CD4-positive, CD25-positive, alpha-beta regulatory T cell (primary cell): ENCODE data around the gene ZNF618. TPM values are rescaled to one million over a fixed set of nuclear protein-coding genes. Genes with fewer than 3 reads are reported as not detected.
"Not testable (repeated sequence)": the region's sequence is repeated elsewhere in the genome, so short reads cannot be mapped to it uniquely, and the experiment has no call there.

ENCODE experiments used
- ATAC-seq, 2 donors: fragments of 150-1000 bp; cut with Tn5 transposase; one replicate each; pipeline ENCODE4 v1.10.0; 2021; ENCODE audit warnings: low read depth in 2 of 2, moderate number of reproducible peaks in 2 of 2, moderate library complexity in 1 of 2
- DNase-seq, 3 donors: peaks; one replicate each; pipeline versions ENCODE4 v3.0.0 to v3.0.0-alpha.2; 2012 to 2022; ENCODE audit warnings: mixed read lengths in 1 of 3
- H3K27ac ChIP-seq: one replicate; pipeline ENCODE4 v1.7.0; 2013; ENCODE audit warnings: mild to moderate bottlenecking, low read length; ENCODE audit not compliant: insufficient read depth, poor library complexity, severe bottlenecking
- H3K27me3 ChIP-seq: one replicate; pipeline ENCODE4 v1.7.0; 2013; ENCODE audit warnings: low read length; ENCODE audit not compliant: control insufficient read depth, insufficient read depth
- H3K36me3 ChIP-seq: one replicate; pipeline ENCODE4 v1.7.0; 2013; ENCODE audit warnings: mild to moderate bottlenecking, low read length, moderate library complexity; ENCODE audit not compliant: control insufficient read depth, insufficient read depth
- H3K4me1 ChIP-seq: 2 replicates; pipeline ENCODE4 v1.7.0; 2013; ENCODE audit warnings: mild to moderate bottlenecking, low read length; ENCODE audit not compliant: insufficient read depth, control insufficient read depth, poor library complexity, severe bottlenecking
- H3K4me3 ChIP-seq: one replicate; pipeline ENCODE4 v1.7.0; 2013; ENCODE audit warnings: low read depth, mild to moderate bottlenecking, low read length, moderate library complexity
- H3K9me3 ChIP-seq, 2 experiments: 1 replicate in 1 of 2; 2 replicates in 1 of 2; pipeline ENCODE4 v1.7.0; 2013; ENCODE audit warnings: low read length in 2 of 2, mild to moderate bottlenecking in 1 of 2, moderate library complexity in 1 of 2; ENCODE audit not compliant: control insufficient read depth in 2 of 2
- H3K27ac Mint-ChIP-seq, 3 donors: one replicate each; pipeline ENCODE4 v1.8.0; 2020 to 2022; ENCODE audit warnings: mild to moderate bottlenecking in 3 of 3, mixed read lengths in 3 of 3, moderate library complexity in 2 of 3
- H3K27me3 Mint-ChIP-seq: one replicate; pipeline ENCODE4 v1.8.0; 2022; ENCODE audit warnings: mild to moderate bottlenecking, mixed read lengths
- H3K36me3 Mint-ChIP-seq: one replicate; pipeline ENCODE4 v1.8.0; 2020; ENCODE audit warnings: mixed read lengths
- H3K4me1 Mint-ChIP-seq, 4 donors: one replicate each; pipeline ENCODE4 v1.8.0; 2020 to 2022; ENCODE audit warnings: mixed read lengths in 4 of 4, mild to moderate bottlenecking in 1 of 4
- H3K4me3 Mint-ChIP-seq, 4 donors: one replicate each; pipeline ENCODE4 v1.8.0; 2020 to 2022; ENCODE audit warnings: mild to moderate bottlenecking in 4 of 4, mixed read lengths in 4 of 4, moderate library complexity in 3 of 4
- H3K9me3 Mint-ChIP-seq, 7 donors: one replicate each; pipeline ENCODE4 v1.8.0; 2020 to 2022; ENCODE audit warnings: mixed read lengths in 7 of 7, mild to moderate bottlenecking in 3 of 7, moderate library complexity in 2 of 7
- polyA plus RNA-seq, 4 donors: library from polyadenylated mRNA; unstranded; fragments of 300-500 nt; fragmentation: Illumina TruSeq; gene quantifications; one replicate each; pipeline ENCODE4 v1.2.3, GENCODE V29; 2021
- total RNA-seq: library from RNA; stranded (reverse); gene quantifications from one replicate; pipeline ENCODE4 v1.2.3, GENCODE V29; 2022

ZNF618 gene
- total and polyA plus RNA-seq, 5 donors from 2014 or later = 0.86 TPM; not detected in 4

- ATAC-seq = no peak
- Histone ChIP-seq H3K27ac (no peak overlapping the region), H3K4me1 (no peaks in the 10 kb centered on the region), H3K9me3 (no peaks in the 10 kb centered on the region), H3K4me3 (no peak overlapping the region), H3K36me3 (no peaks in the 10 kb centered on the region), H3K27me3 (no peaks in the 10 kb centered on the region)
- peaks cover 5% of the 10 kb centered on the region for H3K27me3 Mint-ChIP-seq
- H3K27ac Mint-ChIP-seq = no peak overlapping the region
- no peak for DNase-seq
- H3K36me3 Mint-ChIP-seq = no peaks in the 10 kb centered on the region
- H3K4me3 Mint-ChIP-seq = no peak overlapping the region
- H3K4me1 Mint-ChIP-seq = no peaks in the 10 kb centered on the region
- peaks cover 0 to 2% (median 0%) of the 10 kb centered on the region in 7 donors for H3K9me3 Mint-ChIP-seq
These were observed 163.4 kb downstream of the ZNF618 start for GRCh38 chr9:114039484-114039883.

- not testable (repeated sequence) for H3K4me1 Mint-ChIP-seq, H3K36me3 Mint-ChIP-seq, ATAC-seq, H3K4me1 ChIP-seq, H3K9me3 ChIP-seq, H3K27me3 ChIP-seq, H3K4me3 Mint-ChIP-seq, H3K36me3 ChIP-seq, H3K27me3 Mint-ChIP-seq, H3K27ac Mint-ChIP-seq, H3K27ac ChIP-seq, DNase-seq, H3K4me3 ChIP-seq, H3K9me3 Mint-ChIP-seq
These were observed 167.6 kb downstream of the ZNF618 start for GRCh38 chr9:114043660-114044059.

- no peak overlapping the region for H3K4me3 Mint-ChIP-seq
- ATAC-seq (no peak), DNase-seq (no peak)
- H3K27me3 ChIP-seq = peaks cover 4% of the 10 kb centered on the region
- peaks cover 8% of the 10 kb centered on the region for H3K27me3 Mint-ChIP-seq
- no peak overlapping the region for H3K27ac Mint-ChIP-seq
- no peaks in the 10 kb centered on the region for H3K9me3 ChIP-seq
- H3K36me3 ChIP-seq = no peaks in the 10 kb centered on the region
- H3K4me3 ChIP-seq = no peak overlapping the region
- H3K36me3 Mint-ChIP-seq = no peaks in the 10 kb centered on the region
- H3K4me1 ChIP-seq = no peaks in the 10 kb centered on the region
- H3K27ac ChIP-seq = no peak overlapping the region
- H3K4me1 Mint-ChIP-seq = no peaks in the 10 kb centered on the region
- peaks cover 0 to 2% (median 1%) of the 10 kb centered on the region in 7 donors for H3K9me3 Mint-ChIP-seq
These were observed 170.2 kb downstream of the ZNF618 start for GRCh38 chr9:114046237-114046755.

- Histone ChIP-seq H3K4me1 (no peaks in the 10 kb centered on the region), H3K9me3 (no peaks in the 10 kb centered on the region), H3K27ac (no peak overlapping the region), H3K36me3 (no peaks in the 10 kb centered on the region), H3K27me3 (peaks cover 4% of the 10 kb centered on the region), H3K4me3 (no peak overlapping the region)
- Mint-ChIP-seq H3K4me1 (no peaks in the 10 kb centered on the region), H3K27me3 (peaks cover 4% of the 10 kb centered on the region), H3K36me3 (no peaks in the 10 kb centered on the region), H3K27ac (no peak overlapping the region), H3K4me3 (no peak overlapping the region), H3K9me3 (peaks cover 0 to 2% (median 0%) of the 10 kb centered on the region in 7 donors)
- DNase-seq (no peak), ATAC-seq (no peak)
These were observed 170.8 kb downstream of the ZNF618 start for GRCh38 chr9:114046875-114047274.

GRCh38 chr9:114047717-114048116, 171.6 kb downstream of the ZNF618 start:
- peak overlapping the region in 1 of 3 donors; percentile 67 for H3K27ac Mint-ChIP-seq
- H3K27me3 Mint-ChIP-seq = peaks cover 4% of the 10 kb centered on the region
- Histone ChIP-seq H3K4me3 (no peak overlapping the region), H3K27me3 (peaks cover 4% of the 10 kb centered on the region), H3K27ac (no peak overlapping the region), H3K9me3 (no peaks in the 10 kb centered on the region), H3K36me3 (no peaks in the 10 kb centered on the region), H3K4me1 (no peaks in the 10 kb centered on the region)
- ATAC-seq = no peak
- H3K9me3 Mint-ChIP-seq = peaks cover 0 to 2% (median 0%) of the 10 kb centered on the region in 7 donors
- H3K36me3 Mint-ChIP-seq = no peaks in the 10 kb centered on the region
- DNase-seq = no peak
- no peaks in the 10 kb centered on the region for H3K4me1 Mint-ChIP-seq
- no peak overlapping the region for H3K4me3 Mint-ChIP-seq

- Mint-ChIP-seq H3K27me3 (peaks cover 4% of the 10 kb centered on the region), H3K36me3 (no peaks in the 10 kb centered on the region), H3K27ac (no peak overlapping the region), H3K9me3 (peaks cover 0 to 2% (median 0%) of the 10 kb centered on the region in 7 donors), H3K4me1 (no peaks in the 10 kb centered on the region), H3K4me3 (no peak overlapping the region)
- ATAC-seq = no peak
- DNase-seq = no peak
- Histone ChIP-seq H3K36me3 (no peaks in the 10 kb centered on the region), H3K9me3 (no peaks in the 10 kb centered on the region), H3K27me3 (peaks cover 4% of the 10 kb centered on the region), H3K4me1 (no peaks in the 10 kb centered on the region), H3K27ac (no peak overlapping the region), H3K4me3 (no peak overlapping the region)
These were observed 172.7 kb downstream of the ZNF618 start for GRCh38 chr9:114048533-114049415.

- Histone ChIP-seq H3K36me3 (no peaks in the 10 kb centered on the region), H3K9me3 (no peaks in the 10 kb centered on the region), H3K4me1 (no peaks in the 10 kb centered on the region), H3K4me3 (no peak overlapping the region), H3K27ac (no peak overlapping the region), H3K27me3 (peaks cover 4% of the 10 kb centered on the region)
- no peak overlapping the region for H3K4me3 Mint-ChIP-seq
- peaks cover 0 to 2% (median 0%) of the 10 kb centered on the region in 7 donors for H3K9me3 Mint-ChIP-seq
- ATAC-seq = no peak
- no peaks in the 10 kb centered on the region for H3K4me1 Mint-ChIP-seq
- no peaks in the 10 kb centered on the region for H3K36me3 Mint-ChIP-seq
- H3K27me3 Mint-ChIP-seq = peaks cover 4% of the 10 kb centered on the region
- H3K27ac Mint-ChIP-seq = no peak overlapping the region
- no peak for DNase-seq
These were observed 173.5 kb downstream of the ZNF618 start for GRCh38 chr9:114049441-114050225.
